ENCODE data around the gene CHCHD6. TPM values are rescaled to one million over a fixed set of nuclear protein-coding genes. Genes with fewer than 3 reads are reported as not detected.

The CHCHD6 gene
- total and polyA plus RNA-seq, 4 donors = 2.0 to 5.1 (median 3.9) TPM

GRCh38 chr3:126912027-126912422, 208.0 kb downstream of the CHCHD6 start:
- Histone ChIP-seq H3K4me3 (ENCODE audit: low read depth in 1 of 3, low read length in 3 of 3) (no peak overlapping the region), H3K27ac (ENCODE audit: low read depth in 1 of 2, low read length in 2 of 2) (no peak overlapping the region), H3K4me1 (ENCODE audit: control insufficient read depth in 4 of 4, insufficient read depth in 4 of 4, low read length in 3 of 4) (no peaks in the 10 kb centered on the region), H3K9ac (ENCODE audit: low read depth in 1 of 2, low read length in 2 of 2) (no peak overlapping the region), H3K9me3 (ENCODE audit: control insufficient read depth in 4 of 4, low read length in 3 of 4) (no peaks in the 10 kb centered on the region), H3K27me3 (ENCODE audit: control insufficient read depth in 4 of 4, insufficient read depth in 4 of 4, low read length in 3 of 4) (peaks cover 0 to 2% (median 0%) of the 10 kb centered on the region in 4 donors), H3K36me3 (ENCODE audit: control insufficient read depth in 4 of 4, insufficient read depth in 3 of 4, low read depth in 1 of 4, low read length in 3 of 4) (no peaks in the 10 kb centered on the region)
- no peak for DNase-seq (ENCODE audit: low spot score)
- TF ChIP-seq RXRA (IDR thresholded peaks at IDR 0.05) (no peak), HNF4G (IDR thresholded peaks at IDR 0.05) (no peak), YY1 (IDR thresholded peaks at IDR 0.05) (no peak), FOXA2 (IDR thresholded peaks at IDR 0.05) (no peak), REST (IDR thresholded peaks at IDR 0.05) (no peak), NR2F2 (IDR thresholded peaks at IDR 0.05) (no peak), HNF4A (conservative IDR thresholded peaks at IDR 0.05) (no peak), JUND (IDR thresholded peaks at IDR 0.05) (no peak), GABPA (IDR thresholded peaks at IDR 0.05 in 1 of 2, conservative IDR thresholded peaks at IDR 0.05 in 1 of 2) (no peak), ATF3 (IDR thresholded peaks at IDR 0.05) (no peak), SP1 (IDR thresholded peaks at IDR 0.05) (no peak)
- WGBS = 91% methylated on average over 9 of the region's 9 CpGs

- WGBS = 96% methylated on average over 12 of the region's 12 CpGs
- no peak overlapping the region for H3K9ac ChIP-seq (ENCODE audit: low read depth in 1 of 2, low read length in 2 of 2)
- no peak for DNase-seq (ENCODE audit: low spot score)
Observed at GRCh38 chr3:126912491-126913195, 208.6 kb downstream of the CHCHD6 start.

More at GRCh38 chr3:126912491-126913195, 208.6 kb downstream of the CHCHD6 start:
- Histone ChIP-seq H3K36me3 (ENCODE audit: control insufficient read depth in 4 of 4, insufficient read depth in 3 of 4, low read depth in 1 of 4, low read length in 3 of 4) (no peaks in the 10 kb centered on the region), H3K9me3 (ENCODE audit: control insufficient read depth in 4 of 4, low read length in 3 of 4) (no peaks in the 10 kb centered on the region), H3K4me3 (ENCODE audit: low read depth in 1 of 3, low read length in 3 of 3) (no peak overlapping the region), H3K4me1 (ENCODE audit: control insufficient read depth in 4 of 4, insufficient read depth in 4 of 4, low read length in 3 of 4) (no peaks in the 10 kb centered on the region), H3K27me3 (ENCODE audit: control insufficient read depth in 4 of 4, insufficient read depth in 4 of 4, low read length in 3 of 4) (peaks cover 0 to 2% (median 0%) of the 10 kb centered on the region in 4 donors), H3K27ac (ENCODE audit: low read depth in 1 of 2, low read length in 2 of 2) (no peak overlapping the region)
- TF ChIP-seq ZBTB33 (IDR thresholded peaks at IDR 0.05) (no peak), NR2F2 (IDR thresholded peaks at IDR 0.05) (no peak), SP1 (IDR thresholded peaks at IDR 0.05) (no peak), REST (IDR thresholded peaks at IDR 0.05) (no peak)

All from liver (tissue), 9 donors.